ENCODE measurements around the gene TTC7B.

The TTC7B gene

GRCh38 chr14:90717916-90718315 lies 98.3 kb downstream of the TTC7B start:
- no peak for TF ChIP-seq CTCF (IDR thresholded peaks at IDR 0.05; ENCODE audit: insufficient read depth, low read length, poor library complexity, severe bottlenecking)
- no peak for TF ChIP-seq EZH2phosphoT487 (conservative IDR thresholded peaks at IDR 0.05; ENCODE audit: low read length)
- no peak overlapping the region for H3K4me3 ChIP-seq (ENCODE audit: insufficient read depth, low read length, poor library complexity, severe bottlenecking)
- H2AFZ ChIP-seq (ENCODE audit: low read depth, low read length, severe bottlenecking) = no peak overlapping the region
- no peaks in the 10 kb centered on the region for H3K9me2 ChIP-seq (replicated peaks; ENCODE audit: insufficient read depth, low read length)
- H4K20me1 ChIP-seq (ENCODE audit: low read depth, low read length) = no peaks in the 10 kb centered on the region
- no peak overlapping the region for H3K27ac ChIP-seq (ENCODE audit: low read depth, low read length)
- no peaks in the 10 kb centered on the region for H3K9me3 ChIP-seq (ENCODE audit: insufficient read depth, low read length)
- no peaks in the 10 kb centered on the region for H3K36me3 ChIP-seq (ENCODE audit: low read length)
- no peak overlapping the region for H3K4me2 ChIP-seq (ENCODE audit: low read depth, low read length, poor library complexity, severe bottlenecking)
- H3K9ac ChIP-seq (ENCODE audit: low read length) = no peak overlapping the region
- H3K27me3 ChIP-seq (ENCODE audit: low read length) = no peaks in the 10 kb centered on the region
- H3K79me2 ChIP-seq (ENCODE audit: insufficient read depth, low read length) = no peaks in the 10 kb centered on the region
- no peaks in the 10 kb centered on the region for H3F3A ChIP-seq (ENCODE audit: insufficient read depth)

- Histone ChIP-seq H3K9me3 (ENCODE audit: insufficient read depth, low read length) (no peaks in the 10 kb centered on the region), H2AFZ (ENCODE audit: low read depth, low read length, severe bottlenecking) (no peak overlapping the region), H3F3A (ENCODE audit: insufficient read depth) (no peaks in the 10 kb centered on the region), H3K36me3 (ENCODE audit: low read length) (no peaks in the 10 kb centered on the region), H3K4me2 (ENCODE audit: low read depth, low read length, poor library complexity, severe bottlenecking) (no peak overlapping the region), H3K27ac (ENCODE audit: low read depth, low read length) (no peak overlapping the region), H3K9me2 (replicated peaks; ENCODE audit: insufficient read depth, low read length) (no peaks in the 10 kb centered on the region), H3K4me3 (ENCODE audit: insufficient read depth, low read length, poor library complexity, severe bottlenecking) (no peak overlapping the region), H3K9ac (ENCODE audit: low read length) (no peak overlapping the region), H3K79me2 (ENCODE audit: insufficient read depth, low read length) (no peaks in the 10 kb centered on the region), H3K27me3 (ENCODE audit: low read length) (no peaks in the 10 kb centered on the region), H4K20me1 (ENCODE audit: low read depth, low read length) (no peaks in the 10 kb centered on the region)
- no peak for TF ChIP-seq CTCF (IDR thresholded peaks at IDR 0.05; ENCODE audit: insufficient read depth, low read length, poor library complexity, severe bottlenecking)
- TF ChIP-seq EZH2phosphoT487 (conservative IDR thresholded peaks at IDR 0.05; ENCODE audit: low read length) = no peak
Measured at GRCh38 chr14:90715993-90716392, 100.2 kb downstream of the TTC7B start.

GRCh38 chr14:90715495-90715894 lies 100.7 kb downstream of the TTC7B start:
- no peak overlapping the region for H3K9ac ChIP-seq (ENCODE audit: low read length)
- TF ChIP-seq CTCF (IDR thresholded peaks at IDR 0.05; ENCODE audit: insufficient read depth, low read length, poor library complexity, severe bottlenecking) = no peak
- TF ChIP-seq EZH2phosphoT487 (conservative IDR thresholded peaks at IDR 0.05; ENCODE audit: low read length) = no peak
- H3K27me3 ChIP-seq (ENCODE audit: low read length) = no peaks in the 10 kb centered on the region
- no peak overlapping the region for H3K4me3 ChIP-seq (ENCODE audit: insufficient read depth, low read length, poor library complexity, severe bottlenecking)
- H4K20me1 ChIP-seq (ENCODE audit: low read depth, low read length) = no peaks in the 10 kb centered on the region
- no peaks in the 10 kb centered on the region for H3K9me2 ChIP-seq (replicated peaks; ENCODE audit: insufficient read depth, low read length)
- no peak overlapping the region for H3K27ac ChIP-seq (ENCODE audit: low read depth, low read length)
- no peak overlapping the region for H3K4me2 ChIP-seq (ENCODE audit: low read depth, low read length, poor library complexity, severe bottlenecking)
- H3K9me3 ChIP-seq (ENCODE audit: insufficient read depth, low read length) = no peaks in the 10 kb centered on the region
- no peak overlapping the region for H2AFZ ChIP-seq (ENCODE audit: low read depth, low read length, severe bottlenecking)
- H3K36me3 ChIP-seq (ENCODE audit: low read length) = no peaks in the 10 kb centered on the region
- H3F3A ChIP-seq (ENCODE audit: insufficient read depth) = no peaks in the 10 kb centered on the region
- H3K79me2 ChIP-seq (ENCODE audit: insufficient read depth, low read length) = no peaks in the 10 kb centered on the region

All from SU-DHL-6 (cell line).